HG03469 (cell line): ENCODE measurements around the gene TPBGL.

Source experiments
- ATAC-seq: cut with Tn5 transposase; IDR thresholded peaks from one replicate; pipeline ENCODE4 v1.9.1; 2021; ENCODE audit warnings: mild to moderate bottlenecking, moderate library complexity, moderate number of reproducible peaks; ENCODE audit not compliant: unreplicated experiment

TPBGL gene

GRCh38 chr11:75240311-75241035 lies at the start of gene TPBGL:
Gene TPBGL (plus strand): TSS chr11:75240774. CDS start chr11:75241050, 276 bp downstream.
- ATAC-seq: no peak

- no peak for ATAC-seq
Measured at GRCh38 chr11:75191330-75191717, 49.2 kb upstream of the TPBGL start.

GRCh38 chr11:75193271-75193670 lies 47.3 kb upstream of the TPBGL start:
- ATAC-seq: no peak

GRCh38 chr11:75193711-75194110 lies 46.9 kb upstream of the TPBGL start:
- no peak for ATAC-seq

- ATAC-seq: no peak
Measured at GRCh38 chr11:75194147-75194546, 46.4 kb upstream of the TPBGL start.

- no peak for ATAC-seq
Measured at GRCh38 chr11:75195167-75195962, 45.2 kb upstream of the TPBGL start.

GRCh38 chr11:75196426-75196825 lies 44.1 kb upstream of the TPBGL start:
- no peak for ATAC-seq

GRCh38 chr11:75197512-75198277 lies 42.9 kb upstream of the TPBGL start:
- no peak for ATAC-seq

- ATAC-seq: no peak
Measured at GRCh38 chr11:75198278-75198973, 42.1 kb upstream of the TPBGL start.

- no peak for ATAC-seq
Measured at GRCh38 chr11:75199412-75199955, 41.1 kb upstream of the TPBGL start.

- no peak for ATAC-seq
Measured at GRCh38 chr11:75200051-75200450, 40.5 kb upstream of the TPBGL start.

- no peak for ATAC-seq
Measured at GRCh38 chr11:75200531-75200930, 40.0 kb upstream of the TPBGL start.

GRCh38 chr11:75201771-75202170 lies 38.8 kb upstream of the TPBGL start:
- no peak for ATAC-seq

GRCh38 chr11:75202195-75202594 lies 38.4 kb upstream of the TPBGL start:
- ATAC-seq: no peak

- ATAC-seq: no peak
Measured at GRCh38 chr11:75203138-75203537, 37.4 kb upstream of the TPBGL start.

- no peak for ATAC-seq
Measured at GRCh38 chr11:75203641-75204011, 36.9 kb upstream of the TPBGL start.

- ATAC-seq: no peak
Measured at GRCh38 chr11:75204012-75204674, 36.4 kb upstream of the TPBGL start.

- ATAC-seq: no peak
Measured at GRCh38 chr11:75204685-75205563, 35.6 kb upstream of the TPBGL start.

GRCh38 chr11:75205564-75206020 lies 35.0 kb upstream of the TPBGL start:
- no peak for ATAC-seq
